ENCODE measurements around the gene TFCP2L1. TPM values are rescaled to one million over a fixed set of nuclear protein-coding genes. Genes with fewer than 3 reads are reported as not detected.

The TFCP2L1 gene
- total RNA-seq, 2 donors from 2014 or later: 54.2 to 103 TPM

DNA sequence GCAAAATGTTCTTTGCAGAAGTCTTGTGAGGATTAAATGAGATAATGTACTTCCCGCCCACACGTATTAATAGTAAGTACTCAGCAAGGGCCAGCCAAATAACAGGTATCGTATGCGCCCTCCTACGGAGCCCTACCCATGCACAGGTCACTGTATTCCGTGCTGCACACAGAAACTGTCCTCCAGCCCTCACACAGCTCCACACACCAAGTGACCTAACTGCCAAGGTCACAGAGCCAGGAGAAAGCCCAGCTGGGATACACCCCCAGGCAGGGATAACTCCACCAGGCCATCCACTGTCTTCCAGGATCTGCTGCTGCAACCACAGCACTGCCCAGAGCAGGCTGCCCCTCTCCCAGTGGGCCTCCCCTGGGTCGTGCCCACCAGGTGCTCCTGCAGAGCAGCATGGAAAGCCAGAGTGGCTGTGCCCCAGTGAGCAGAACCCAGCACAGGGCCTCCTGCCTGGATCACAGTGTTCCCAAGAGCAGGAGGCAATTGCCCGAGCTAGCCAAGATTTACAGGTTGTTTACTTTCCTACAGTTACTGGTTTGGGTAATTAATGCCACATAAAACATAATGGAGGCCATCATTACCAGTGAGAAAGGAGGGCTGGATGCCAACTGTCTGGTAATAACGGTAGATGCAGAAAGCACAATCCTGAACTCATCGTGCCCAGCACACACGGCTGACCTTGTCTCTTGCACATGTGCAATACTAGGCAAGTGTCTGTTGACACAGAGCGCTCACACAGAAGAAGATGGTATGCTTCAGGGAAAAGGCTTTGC lies 24.4 kb downstream of the TFCP2L1 start:
- DNase-seq: no peak
- intact Hi-C loops (cut with DNase I): no loop called here
- no peaks in the 10 kb centered on the region for H3K36me3 ChIP-seq
- no peak overlapping the region for H3K4me3 ChIP-seq
- peak overlapping the region; percentile 20 for H3K27ac ChIP-seq
- H3K4me1 ChIP-seq: peaks cover 11% of the 10 kb centered on the region
- peak overlapping the region in 1 of 2 donors; percentile 49 for H3K9ac ChIP-seq (ENCODE audit: low read depth in 2 of 2, low read length in 2 of 2)
- TF ChIP-seq, protein P1, sequence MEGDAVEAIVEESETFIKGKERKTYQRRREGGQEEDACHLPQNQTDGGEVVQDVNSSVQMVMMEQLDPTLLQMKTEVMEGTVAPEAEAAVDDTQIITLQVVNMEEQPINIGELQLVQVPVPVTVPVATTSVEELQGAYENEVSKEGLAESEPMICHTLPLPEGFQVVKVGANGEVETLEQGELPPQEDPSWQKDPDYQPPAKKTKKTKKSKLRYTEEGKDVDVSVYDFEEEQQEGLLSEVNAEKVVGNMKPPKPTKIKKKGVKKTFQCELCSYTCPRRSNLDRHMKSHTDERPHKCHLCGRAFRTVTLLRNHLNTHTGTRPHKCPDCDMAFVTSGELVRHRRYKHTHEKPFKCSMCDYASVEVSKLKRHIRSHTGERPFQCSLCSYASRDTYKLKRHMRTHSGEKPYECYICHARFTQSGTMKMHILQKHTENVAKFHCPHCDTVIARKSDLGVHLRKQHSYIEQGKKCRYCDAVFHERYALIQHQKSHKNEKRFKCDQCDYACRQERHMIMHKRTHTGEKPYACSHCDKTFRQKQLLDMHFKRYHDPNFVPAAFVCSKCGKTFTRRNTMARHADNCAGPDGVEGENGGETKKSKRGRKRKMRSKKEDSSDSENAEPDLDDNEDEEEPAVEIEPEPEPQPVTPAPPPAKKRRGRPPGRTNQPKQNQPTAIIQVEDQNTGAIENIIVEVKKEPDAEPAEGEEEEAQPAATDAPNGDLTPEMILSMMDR (IDR thresholded peaks at IDR 0.05): no peak
- no peaks in the 10 kb centered on the region for H3K27me3 ChIP-seq
- no peaks in the 10 kb centered on the region for H3K9me3 ChIP-seq

DNA sequence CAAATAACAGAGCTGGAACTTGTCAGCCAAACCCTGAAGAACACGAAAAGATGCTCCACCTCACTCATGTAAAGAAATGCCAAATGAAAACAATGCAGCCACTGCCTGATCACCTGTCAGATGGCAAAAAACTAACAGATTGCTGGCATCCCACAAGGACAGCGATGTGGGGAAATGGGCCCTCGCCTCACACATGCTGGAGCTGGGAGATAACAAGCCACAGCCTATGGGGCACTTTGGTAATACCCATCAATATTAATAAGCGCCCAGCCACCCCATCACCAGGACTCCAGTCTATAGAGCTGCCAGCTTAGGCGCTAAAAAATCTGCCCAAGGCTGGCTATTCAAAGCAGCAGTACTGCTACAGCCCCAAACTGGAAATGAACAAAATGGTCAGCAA lies 27.0 kb downstream of the TFCP2L1 start:
- DNase-seq: no peak
- Histone ChIP-seq H3K27me3 (no peaks in the 10 kb centered on the region), H3K4me3 (no peak overlapping the region), H3K9ac (ENCODE audit: low read depth in 2 of 2, low read length in 2 of 2) (no peak overlapping the region), H3K36me3 (no peaks in the 10 kb centered on the region), H3K27ac (no peak overlapping the region), H3K9me3 (no peaks in the 10 kb centered on the region), H3K4me1 (peaks cover 11% of the 10 kb centered on the region)
- TF ChIP-seq, protein P1 (IDR thresholded peaks at IDR 0.05): no peak
- intact Hi-C loops (cut with DNase I): no loop called here

DNA sequence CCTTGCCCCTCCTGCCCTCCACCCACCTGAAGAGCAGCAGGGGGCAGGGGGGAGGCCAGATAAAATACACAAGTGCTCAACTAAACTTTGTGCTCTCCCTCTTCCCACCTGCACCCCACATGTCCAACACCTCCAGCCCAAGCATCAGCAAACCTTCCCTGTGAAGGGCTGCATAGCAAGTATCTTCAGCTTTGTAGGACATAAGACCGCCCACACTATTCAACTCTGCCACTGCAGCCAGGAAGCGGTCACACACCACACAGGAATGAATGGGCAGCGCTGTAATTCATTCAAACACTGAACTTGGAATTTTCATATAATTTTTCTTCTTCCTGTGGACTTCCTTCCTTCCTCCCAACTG lies 27.5 kb downstream of the TFCP2L1 start:
- intact Hi-C loops (cut with DNase I): no loop called here
- no peak overlapping the region for H3K4me3 ChIP-seq
- peaks cover 11% of the 10 kb centered on the region for H3K4me1 ChIP-seq
- peak overlapping the region in 1 of 2 donors; percentile 52 for H3K9ac ChIP-seq (ENCODE audit: low read depth in 2 of 2, low read length in 2 of 2)
- H3K27ac ChIP-seq: peak overlapping the region; percentile 71
- no peaks in the 10 kb centered on the region for H3K36me3 ChIP-seq
- no peaks in the 10 kb centered on the region for H3K27me3 ChIP-seq
- no peaks in the 10 kb centered on the region for H3K9me3 ChIP-seq
- TF ChIP-seq, protein P1 (IDR thresholded peaks at IDR 0.05): no peak
- DNase-seq: no peak

DNA sequence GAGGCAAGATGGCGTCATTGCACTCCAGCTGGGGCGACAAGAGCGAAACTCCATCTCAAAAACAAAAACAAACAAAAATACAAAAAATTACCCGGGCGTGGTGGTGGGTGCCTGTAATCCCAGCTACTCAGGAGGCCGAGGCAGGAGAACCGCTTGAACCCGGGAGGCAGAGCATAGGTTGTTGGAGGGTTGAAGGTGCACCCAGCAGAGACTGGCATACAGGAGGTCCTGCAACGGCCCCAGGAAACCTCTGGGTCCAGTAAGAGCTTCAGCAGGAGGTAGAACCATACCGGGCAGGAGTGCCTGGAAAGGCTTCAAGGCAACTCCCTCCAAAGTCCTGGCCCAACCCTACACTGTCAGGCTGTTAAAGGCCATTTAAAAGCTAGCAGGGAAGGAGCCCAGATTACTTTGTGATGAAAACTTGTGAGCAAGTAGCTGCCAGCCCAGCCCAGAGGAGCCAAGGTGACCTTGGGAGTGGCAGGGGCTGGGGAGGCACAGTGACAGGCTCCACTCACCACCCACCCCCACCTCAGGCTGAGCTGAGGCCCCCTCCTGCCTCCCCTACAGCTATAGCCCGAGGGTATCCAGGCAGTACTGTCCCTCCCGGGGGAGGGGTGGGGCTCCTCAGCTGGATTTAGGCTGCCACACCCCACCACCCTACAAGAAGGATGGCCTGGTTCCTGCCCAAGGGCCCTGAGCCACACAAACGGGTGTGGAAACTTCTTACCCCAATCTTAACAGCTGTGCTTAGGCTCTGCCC lies 28.1 kb downstream of the TFCP2L1 start:
- intact Hi-C loops (cut with DNase I): no loop called here
- Histone ChIP-seq H3K4me3 (no peak overlapping the region), H3K36me3 (no peaks in the 10 kb centered on the region), H3K4me1 (peaks cover 11% of the 10 kb centered on the region), H3K9me3 (no peaks in the 10 kb centered on the region), H3K27me3 (no peaks in the 10 kb centered on the region), H3K9ac (ENCODE audit: low read depth in 2 of 2, low read length in 2 of 2) (peak overlapping the region in 1 of 2 donors; percentile 52), H3K27ac (peak overlapping the region; percentile 71)
- TF ChIP-seq, protein P1 (IDR thresholded peaks at IDR 0.05): no peak
- peak; percentile 70 for DNase-seq

DNA sequence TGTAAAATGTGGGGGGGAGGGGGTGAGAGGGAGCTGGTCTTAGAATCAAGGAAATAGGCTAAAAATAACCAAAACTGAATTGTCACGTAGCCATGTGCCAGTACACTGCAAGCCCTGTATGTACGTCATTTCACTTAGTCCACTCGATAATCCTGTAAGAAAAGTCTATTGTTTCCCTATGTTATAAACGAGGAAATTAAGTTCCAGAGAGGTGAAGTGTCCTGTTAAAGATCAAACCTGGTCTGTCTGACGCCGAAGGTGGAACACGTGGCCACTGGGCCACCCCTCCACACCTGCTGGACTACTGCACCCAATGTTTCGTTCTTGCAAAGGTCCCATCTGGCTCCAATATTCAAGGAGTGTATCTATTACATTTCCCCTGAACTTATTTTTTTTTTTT lies 29.6 kb downstream of the TFCP2L1 start:
- H3K4me1 ChIP-seq: peaks cover 6% of the 10 kb centered on the region
- DNase-seq: peak; percentile 76
- TF ChIP-seq, protein P1 (IDR thresholded peaks at IDR 0.05): no peak
- no peaks in the 10 kb centered on the region for H3K27me3 ChIP-seq
- no peaks in the 10 kb centered on the region for H3K36me3 ChIP-seq
- no peak overlapping the region for H3K4me3 ChIP-seq
- H3K9ac ChIP-seq (ENCODE audit: low read depth in 2 of 2, low read length in 2 of 2): peak overlapping the region in 1 of 2 donors; percentile 84
- no peaks in the 10 kb centered on the region for H3K9me3 ChIP-seq
- intact Hi-C loops (cut with DNase I): no loop called here
- peak overlapping the region; percentile 50 for H3K27ac ChIP-seq
